NT2/D1 (cell line): Measurements from ENCODE around the gene SPTSSB.

Experiments
- SUZ12 ChIP-seq: IDR thresholded peaks from 2 replicates; pipeline ENCODE4 v1.6.1; 2011; ENCODE audit not compliant: insufficient read length, insufficient read depth; ENCODE audit errors: extremely low read depth
- YY1 ChIP-seq: IDR thresholded peaks from 2 replicates; pipeline ENCODE4 v1.6.1; 2011; ENCODE audit not compliant: insufficient read length, insufficient read depth
- ZNF274 ChIP-seq: IDR thresholded peaks from 2 replicates; pipeline ENCODE4 v1.6.1; 2011; ENCODE audit warnings: mild to moderate bottlenecking, low read depth, low read length

DNA sequence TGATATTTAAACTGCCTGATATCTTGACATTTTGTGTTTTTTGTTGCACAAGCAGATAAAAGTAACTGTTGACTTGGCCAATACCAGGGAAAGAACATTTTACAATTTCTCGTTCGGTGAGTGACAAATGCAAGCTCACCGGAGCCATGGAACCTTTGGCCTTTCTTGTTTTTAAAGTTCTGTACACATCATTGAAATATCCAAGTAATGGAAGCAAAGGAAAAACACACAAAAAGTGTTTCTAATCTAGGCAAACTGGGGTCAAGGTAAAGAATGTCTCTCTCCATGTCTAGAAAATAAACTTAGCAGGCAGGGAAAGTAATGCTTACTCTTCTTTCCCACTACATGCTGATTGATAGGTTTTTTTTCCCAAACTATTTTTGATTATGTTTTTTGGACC lies 27.8 kb downstream of the SPTSSB start:
- TF ChIP-seq YY1 (no peak), ZNF274 (no peak), SUZ12 (no peak)
